CD4-positive, alpha-beta T cell (primary cell): ENCODE data around the gene MGAT5B. TPM values are rescaled to one million over a fixed set of nuclear protein-coding genes. Genes with fewer than 3 reads are reported as not detected.

Experiments used
- ATAC-seq: fragments of 200-7000 bp; cut with Tn5 transposase; one replicate; pipeline ENCODE4 v1.10.0; 2022; ENCODE audit warnings: mild to moderate bottlenecking; ENCODE audit not compliant: poor library complexity
- CTCF ChIA-PET: fragments of 350-600 bp; sonication (Branson Sonifier 250); formaldehyde crosslinking; loops from one replicate; lab custom pipeline; 2021; ENCODE audit warnings: antibody characterized with exemption, inconsistent platforms; lab: Charles Lee
- POLR2A ChIA-PET: fragments of 350-600 bp; sonication (Branson Sonifier 250); formaldehyde crosslinking; loops from one replicate; lab custom pipeline; 2021; ENCODE audit warnings: antibody characterized with exemption, inconsistent platforms; lab: Charles Lee
- DNase-seq, 14 experiments: peaks; one replicate each; pipeline ENCODE4 v3.0.0-alpha.2; 2013 to 2020; ENCODE audit warnings: mixed read lengths in 2 of 14
- H3K27ac ChIP-seq, 2 donors: one replicate each; pipeline versions ENCODE4 v1.5.1 to v1.7.0; 2013; ENCODE audit warnings: low read length in 2 of 2, low read depth in 1 of 2, mild to moderate bottlenecking in 1 of 2
- H3K27me3 ChIP-seq, 2 experiments: 1 replicate in 1 of 2; 2 replicates in 1 of 2; pipeline versions ENCODE4 v1.6.1 to v1.7.0; 2013; ENCODE audit warnings: low read length in 2 of 2, control low read depth in 1 of 2, mild to moderate bottlenecking in 1 of 2, moderate library complexity in 1 of 2; ENCODE audit not compliant: insufficient read depth in 2 of 2, control insufficient read depth in 1 of 2
- H3K36me3 ChIP-seq: one replicate; pipeline ENCODE4 v1.6.1; 2013; ENCODE audit warnings: low read length, control low read depth; ENCODE audit not compliant: insufficient read depth
- H3K4me1 ChIP-seq: one replicate; pipeline ENCODE4 v1.6.1; 2013; ENCODE audit warnings: low read length, control low read depth; ENCODE audit not compliant: insufficient read depth
- H3K4me3 ChIP-seq: one replicate; pipeline ENCODE4 v1.5.1; 2013; ENCODE audit warnings: mild to moderate bottlenecking, low read length, moderate library complexity
- H3K9me3 ChIP-seq, 2 experiments: 1 replicate in 1 of 2; 2 replicates in 1 of 2; pipeline versions ENCODE4 v1.6.1 to v1.7.0; 2013; ENCODE audit warnings: low read length in 2 of 2, mild to moderate bottlenecking in 2 of 2, control low read depth in 1 of 2, moderate library complexity in 1 of 2; ENCODE audit not compliant: control insufficient read depth in 1 of 2, insufficient read depth in 1 of 2
- H3K27ac Mint-ChIP-seq: one replicate; pipeline ENCODE4 v1.8.0; 2020; ENCODE audit warnings: mixed read lengths
- H3K27me3 Mint-ChIP-seq: one replicate; pipeline ENCODE4 v1.8.0; 2021; ENCODE audit warnings: mixed read lengths
- H3K36me3 Mint-ChIP-seq: one replicate; pipeline ENCODE4 v1.8.0; 2021; ENCODE audit warnings: low read depth, mixed read lengths
- H3K4me1 Mint-ChIP-seq: one replicate; pipeline ENCODE4 v1.8.0; 2021; ENCODE audit warnings: low read depth, mixed read lengths
- H3K4me3 Mint-ChIP-seq: one replicate; pipeline ENCODE4 v1.8.0; 2020; ENCODE audit warnings: mild to moderate bottlenecking, mixed read lengths
- H3K9me3 Mint-ChIP-seq: one replicate; pipeline ENCODE4 v1.8.0; 2020; ENCODE audit warnings: mixed read lengths
- CTCF ChIP-seq: fragments of 200-600 bp; IDR thresholded peaks from one replicate; pipeline ENCODE4 v1.8.0; 2022; ENCODE audit warnings: antibody characterized with exemption, mild to moderate bottlenecking
- intact Hi-C, 2 experiments: fragments of 100-400 bp; cut with DNase I in 1 of 2; cut with micrococcal nuclease in 1 of 2; formaldehyde crosslinking; loops; one replicate each; pipeline versions ENCODE4 v1.15.1 to v1.9.0; 2023 to 2025; cut with DNase I, micrococcal nuclease
- total RNA-seq, 174 experiments: library from RNA in 2 of 174; stranded (reverse) in 2 of 174; gene quantifications; one replicate each; pipeline ENCODE4 v1.2.3 and lab custom pipeline; 2021 to 2026

The MGAT5B gene
- total RNA-seq, 2 experiments from 2014 or later, result 0.28 to 0.77 TPM

- no peaks in the 10 kb centered on the region for H3K36me3 ChIP-seq
- no peak overlapping the region for H3K27ac ChIP-seq
- H3K9me3 ChIP-seq, result no peaks in the 10 kb centered on the region
- Mint-ChIP-seq H3K36me3 (no peaks in the 10 kb centered on the region), H3K4me3 (no peak overlapping the region), H3K27me3 (no peaks in the 10 kb centered on the region), H3K9me3 (no peaks in the 10 kb centered on the region), H3K4me1 (no peaks in the 10 kb centered on the region), H3K27ac (no peak overlapping the region)
- no peaks in the 10 kb centered on the region for H3K27me3 ChIP-seq
- TF ChIP-seq CTCF, result no peak
- ChIA-PET CTCF (no interaction called here), POLR2A (no interaction called here)
- DNase-seq, result no peak
- H3K4me1 ChIP-seq, result peaks cover 6% of the 10 kb centered on the region
- intact Hi-C loops, result loop anchor here in 1 of 2 experiments (10.0 kb wide), 1 partner anchor 823 kb away; no protein-coding TSS in a partner anchor
- H3K4me3 ChIP-seq, result no peak overlapping the region
- no peak for ATAC-seq
Measured at GRCh38 chr17:76921340-76922036, 53.3 kb downstream of the MGAT5B start.

GRCh38 chr17:76922084-76922483 lies 53.9 kb downstream of the MGAT5B start:
- Histone ChIP-seq H3K9me3 (no peaks in the 10 kb centered on the region), H3K27me3 (no peaks in the 10 kb centered on the region), H3K4me3 (no peak overlapping the region), H3K4me1 (peaks cover 6% of the 10 kb centered on the region), H3K27ac (no peak overlapping the region), H3K36me3 (no peaks in the 10 kb centered on the region)
- no peak for DNase-seq
- Mint-ChIP-seq H3K27me3 (no peaks in the 10 kb centered on the region), H3K27ac (no peak overlapping the region), H3K9me3 (no peaks in the 10 kb centered on the region), H3K36me3 (no peaks in the 10 kb centered on the region), H3K4me3 (no peak overlapping the region), H3K4me1 (no peaks in the 10 kb centered on the region)
- TF ChIP-seq CTCF, result no peak
- CTCF ChIA-PET, result no interaction called here
- no peak for ATAC-seq
- intact Hi-C loops, result loop anchor here in 1 of 2 experiments (10.0 kb wide), 1 partner anchor 823 kb away; no protein-coding TSS in a partner anchor
- POLR2A ChIA-PET, result no interaction called here

- no peak overlapping the region for H3K4me3 Mint-ChIP-seq
- no peaks in the 10 kb centered on the region for H3K27me3 ChIP-seq
- no peaks in the 10 kb centered on the region for H3K9me3 ChIP-seq
- no peaks in the 10 kb centered on the region for H3K27me3 Mint-ChIP-seq
- no peaks in the 10 kb centered on the region for H3K36me3 ChIP-seq
- H3K4me1 ChIP-seq, result peaks cover 6% of the 10 kb centered on the region
- ChIA-PET POLR2A (interaction anchor here (0.6 kb wide), 1 partner anchor 1839 kb away, joined by 3 read pairs; no protein-coding TSS in a partner anchor), CTCF (no interaction called here)
- H3K4me3 ChIP-seq, result no peak overlapping the region
- H3K36me3 Mint-ChIP-seq, result no peaks in the 10 kb centered on the region
- ATAC-seq (no peak), DNase-seq (no peak)
- no peak for TF ChIP-seq CTCF
- H3K27ac ChIP-seq, result no peak overlapping the region
- no peak overlapping the region for H3K27ac Mint-ChIP-seq
- no peaks in the 10 kb centered on the region for H3K4me1 Mint-ChIP-seq
- H3K9me3 Mint-ChIP-seq, result no peaks in the 10 kb centered on the region
- intact Hi-C loops, result loop anchor here in 1 of 2 experiments (10.0 kb wide), 1 partner anchor 822 kb away; no protein-coding TSS in a partner anchor
Measured at GRCh38 chr17:76922967-76923366, 54.8 kb downstream of the MGAT5B start.
